GM18498 (cell line): ENCODE data around the gene SH3RF3.
A peak's percentile ranks its signal among the peaks of the same experiment; 100 is the strongest.

Experiments used
- ATAC-seq: cut with Tn5 transposase; IDR thresholded peaks from one replicate; pipeline ENCODE4 v1.9.1; 2021; ENCODE audit warnings: mild to moderate bottlenecking, moderate library complexity; ENCODE audit not compliant: unreplicated experiment

Gene SH3RF3

DNA sequence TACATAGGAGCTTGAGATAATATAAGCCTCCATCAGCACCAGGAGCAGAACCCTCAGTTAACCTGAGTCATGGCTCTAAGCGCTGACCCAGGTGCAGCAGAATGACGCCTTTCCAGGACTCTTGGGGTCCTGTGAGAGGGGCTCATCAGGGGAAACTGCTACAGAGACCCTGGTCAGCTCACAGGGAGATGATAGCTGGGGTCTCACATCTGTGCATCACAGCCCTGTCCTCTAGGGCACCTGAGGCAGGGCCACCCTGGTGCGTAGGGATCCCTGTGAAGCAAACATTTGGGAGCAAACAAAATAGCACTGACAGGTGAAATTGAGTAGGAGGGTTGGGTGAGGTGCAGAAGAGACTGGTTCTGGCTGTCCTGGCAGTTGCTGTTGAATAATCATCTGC, 219.2 kb downstream of the SH3RF3 start:
- no peak for ATAC-seq

DNA sequence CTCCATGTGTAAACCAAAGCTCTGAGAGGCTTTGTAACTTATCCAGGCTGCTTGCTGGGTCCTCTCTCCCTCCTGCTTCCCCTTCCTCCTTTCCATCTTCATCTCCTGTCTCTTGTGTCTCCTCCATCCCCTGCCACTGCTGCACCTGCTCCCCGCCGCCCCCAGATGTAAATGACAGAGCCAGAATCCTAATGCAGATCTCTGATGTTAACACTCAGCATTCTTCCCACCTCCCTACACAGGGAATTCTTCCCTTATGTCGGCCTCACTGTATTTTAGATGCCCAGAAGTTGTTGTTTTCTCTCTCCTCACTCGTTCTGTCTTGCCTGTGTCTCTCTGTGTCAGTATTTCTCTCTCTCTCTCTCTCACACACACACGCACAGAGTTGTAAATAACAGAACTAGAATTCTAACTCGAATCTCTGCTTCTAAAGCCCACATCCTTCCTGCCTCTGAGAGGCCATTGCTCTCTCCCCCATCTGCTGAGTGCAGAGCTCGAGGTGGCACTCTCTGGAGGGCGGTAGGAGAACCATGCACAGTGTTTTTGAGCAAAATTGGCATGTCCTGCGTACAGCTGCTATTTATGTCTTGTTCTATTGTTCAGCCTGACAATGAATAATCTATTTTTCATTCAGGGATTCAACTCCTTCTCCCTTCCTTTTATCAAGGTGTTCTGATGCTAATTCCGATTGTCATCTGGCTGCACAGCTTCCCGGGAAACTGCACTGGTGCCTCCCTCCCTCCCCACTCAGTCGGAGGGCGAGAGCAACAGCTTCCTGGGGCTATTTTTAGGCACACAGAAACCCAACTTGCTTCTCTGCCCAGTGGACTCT, 219.9 kb downstream of the SH3RF3 start:
- peak; percentile 75 for ATAC-seq

DNA sequence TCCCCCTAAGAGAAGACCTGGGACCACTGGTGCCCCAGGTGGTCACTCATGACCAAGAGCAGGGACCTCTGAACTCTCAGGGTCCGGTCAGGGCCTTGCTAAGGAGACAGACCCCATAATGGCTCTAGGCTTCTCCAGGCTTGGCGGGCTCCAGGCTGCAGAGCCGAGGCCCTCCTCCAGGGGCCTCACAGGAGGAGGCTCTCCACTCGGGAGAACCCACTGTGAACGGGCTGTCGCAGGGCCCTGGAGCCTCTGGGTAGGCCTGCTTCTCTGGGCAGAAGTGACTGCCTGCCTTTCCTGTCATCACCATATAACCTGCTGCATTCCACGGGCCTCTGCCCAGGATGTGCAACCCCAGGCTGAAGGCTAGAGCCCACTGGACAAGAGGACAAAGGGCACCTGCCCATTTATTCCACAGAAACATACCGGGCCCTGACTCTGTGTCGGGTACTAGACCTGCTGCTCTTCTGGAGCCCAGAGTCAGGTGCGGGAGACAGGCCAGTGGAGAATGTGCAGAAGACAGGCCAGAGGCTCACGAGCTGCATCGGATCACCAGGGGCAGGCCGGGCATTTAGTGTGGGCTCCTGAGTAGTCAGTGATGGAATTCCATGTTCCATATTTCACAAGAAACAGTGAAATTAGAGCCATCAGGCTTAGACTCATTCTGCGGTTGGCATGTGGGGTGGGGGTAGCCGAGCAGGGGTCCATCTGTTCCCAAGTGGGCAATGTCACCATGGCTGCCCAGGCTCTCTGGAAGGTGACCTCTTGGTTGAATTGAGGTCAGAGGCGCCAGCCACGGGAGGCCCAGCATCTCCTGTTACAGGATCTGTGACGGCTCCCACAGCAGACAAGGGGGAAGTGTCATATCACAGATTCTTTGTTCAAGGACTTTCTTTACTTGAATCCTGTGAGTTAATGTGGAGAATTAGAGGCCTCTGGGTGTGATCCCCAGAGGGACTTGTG, 220.8 kb downstream of the SH3RF3 start:
- no peak for ATAC-seq

DNA sequence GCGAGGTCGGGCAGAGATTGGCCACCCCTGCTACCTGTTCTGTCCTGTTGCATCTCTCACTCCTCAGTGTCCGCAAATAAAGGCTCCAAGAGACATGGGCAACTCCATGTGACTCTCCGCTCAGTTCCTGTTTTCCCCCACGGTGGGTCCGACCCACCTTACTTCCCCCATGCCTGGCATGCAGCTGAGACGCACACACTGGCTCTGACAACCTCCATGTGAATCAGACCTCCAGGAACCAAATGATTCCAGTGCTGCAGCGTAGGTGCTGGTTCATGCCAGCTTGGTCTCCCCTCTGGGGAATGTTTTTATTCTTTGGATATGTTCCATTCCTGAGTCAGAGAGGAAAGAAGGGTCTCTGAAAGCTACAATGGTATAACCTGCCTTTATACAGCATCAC, 221.5 kb downstream of the SH3RF3 start:
- no peak for ATAC-seq

DNA sequence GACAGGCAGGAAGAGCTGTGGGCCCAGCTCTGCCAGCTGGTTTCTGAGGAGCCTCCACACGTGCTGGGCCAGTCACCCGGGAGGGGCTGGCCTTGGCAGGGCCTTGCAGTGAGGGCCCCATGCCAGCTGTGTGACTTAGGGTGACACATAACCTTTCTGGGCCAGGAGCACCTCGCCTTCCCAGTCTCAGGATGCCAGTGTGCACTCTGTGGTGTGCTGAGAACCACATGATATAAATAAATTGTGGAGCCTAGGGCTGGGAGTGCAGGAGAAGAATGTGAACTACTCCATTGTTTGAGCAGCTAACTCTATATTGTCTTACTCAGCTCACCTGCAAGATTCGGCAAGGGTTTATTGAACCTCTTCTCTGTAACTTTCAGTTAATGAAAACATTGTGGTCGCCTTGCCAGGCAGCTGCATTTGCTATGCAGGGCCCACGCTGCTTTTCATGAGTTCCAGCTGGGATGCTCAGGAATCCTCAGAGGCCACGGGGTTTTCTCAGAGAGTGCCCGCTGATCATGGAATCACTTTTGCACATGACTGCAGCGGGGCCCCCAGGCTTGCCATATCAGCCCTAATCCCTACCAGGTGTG, 222.3 kb downstream of the SH3RF3 start:
- ATAC-seq: no peak

DNA sequence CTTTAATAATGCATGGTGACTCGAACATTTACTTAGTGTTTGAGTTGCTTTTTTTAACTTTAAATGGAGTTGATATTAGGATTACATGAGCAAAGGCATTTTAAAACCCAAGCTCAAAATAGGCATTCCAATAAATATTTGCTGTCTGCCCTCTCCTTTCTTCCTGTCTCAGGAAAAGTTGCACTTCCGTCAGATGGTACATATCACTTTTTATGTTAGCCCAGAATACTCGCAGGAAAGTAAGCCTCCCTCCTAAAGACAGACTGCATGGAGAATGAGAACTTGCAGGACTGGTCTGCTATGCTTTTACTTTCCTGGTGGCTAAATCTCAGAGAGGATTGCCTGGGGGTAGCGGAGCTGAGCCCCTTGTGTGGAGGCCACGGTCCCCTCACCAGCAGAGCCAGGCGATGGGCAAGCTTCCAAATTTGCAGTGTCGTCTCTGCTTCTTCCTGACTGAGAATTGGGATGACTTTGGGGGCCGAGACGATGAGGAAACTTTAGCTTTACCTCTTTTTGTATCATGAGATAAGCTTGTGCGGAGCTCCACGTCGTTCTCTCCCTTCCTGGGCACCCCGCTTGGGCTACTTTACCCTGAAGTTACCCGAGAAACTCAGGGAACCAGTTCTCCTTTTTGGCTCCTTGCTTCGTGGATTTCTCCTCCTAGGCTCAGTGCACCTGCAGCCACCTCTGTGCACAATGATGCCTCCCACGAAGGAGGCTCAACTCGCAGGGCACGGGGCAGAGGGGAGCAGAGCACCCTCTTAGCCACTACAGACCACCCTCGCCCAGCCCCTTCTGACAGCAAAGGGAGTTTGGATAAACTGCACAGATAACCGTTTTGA, 223.3 kb downstream of the SH3RF3 start:
- no peak for ATAC-seq

DNA sequence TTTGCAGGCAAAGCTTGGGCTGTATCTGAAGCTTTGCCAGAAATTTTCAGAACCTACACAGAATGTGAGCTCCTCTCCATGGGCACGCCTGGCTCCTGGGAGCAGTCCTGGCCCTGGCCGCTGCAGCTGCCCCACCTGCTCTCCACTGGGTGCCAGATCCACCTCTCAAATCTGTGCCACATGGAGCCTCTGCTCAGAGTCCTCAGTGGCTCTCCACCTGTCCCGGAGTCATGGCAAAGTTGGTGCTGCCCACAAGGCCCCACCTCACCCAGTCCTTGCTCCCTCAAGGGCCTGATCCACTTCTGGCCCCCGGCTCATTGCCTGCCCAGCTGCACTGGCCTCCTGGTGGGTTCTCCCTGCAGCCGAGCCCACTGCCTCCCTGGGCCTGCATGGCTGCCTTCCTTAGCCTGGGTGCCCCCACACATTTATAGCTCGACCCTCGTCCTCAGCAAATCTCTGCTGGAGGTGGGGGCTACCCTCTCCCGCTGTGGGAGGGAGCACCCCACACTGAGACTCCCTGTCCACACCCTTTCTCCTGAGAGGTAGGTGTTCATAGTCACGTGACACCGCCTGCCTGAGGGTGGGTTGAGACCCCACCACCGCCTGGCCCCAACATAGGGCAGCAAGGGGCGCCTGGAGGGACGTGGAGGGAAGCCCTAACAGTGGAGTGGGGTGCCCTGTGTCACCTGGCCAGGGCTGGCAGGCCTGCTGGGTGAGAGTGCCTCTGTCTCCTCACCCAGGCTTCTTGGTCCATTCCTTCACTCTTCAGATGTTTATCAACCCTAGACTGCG, 224.1 kb downstream of the SH3RF3 start:
- ATAC-seq: no peak

DNA sequence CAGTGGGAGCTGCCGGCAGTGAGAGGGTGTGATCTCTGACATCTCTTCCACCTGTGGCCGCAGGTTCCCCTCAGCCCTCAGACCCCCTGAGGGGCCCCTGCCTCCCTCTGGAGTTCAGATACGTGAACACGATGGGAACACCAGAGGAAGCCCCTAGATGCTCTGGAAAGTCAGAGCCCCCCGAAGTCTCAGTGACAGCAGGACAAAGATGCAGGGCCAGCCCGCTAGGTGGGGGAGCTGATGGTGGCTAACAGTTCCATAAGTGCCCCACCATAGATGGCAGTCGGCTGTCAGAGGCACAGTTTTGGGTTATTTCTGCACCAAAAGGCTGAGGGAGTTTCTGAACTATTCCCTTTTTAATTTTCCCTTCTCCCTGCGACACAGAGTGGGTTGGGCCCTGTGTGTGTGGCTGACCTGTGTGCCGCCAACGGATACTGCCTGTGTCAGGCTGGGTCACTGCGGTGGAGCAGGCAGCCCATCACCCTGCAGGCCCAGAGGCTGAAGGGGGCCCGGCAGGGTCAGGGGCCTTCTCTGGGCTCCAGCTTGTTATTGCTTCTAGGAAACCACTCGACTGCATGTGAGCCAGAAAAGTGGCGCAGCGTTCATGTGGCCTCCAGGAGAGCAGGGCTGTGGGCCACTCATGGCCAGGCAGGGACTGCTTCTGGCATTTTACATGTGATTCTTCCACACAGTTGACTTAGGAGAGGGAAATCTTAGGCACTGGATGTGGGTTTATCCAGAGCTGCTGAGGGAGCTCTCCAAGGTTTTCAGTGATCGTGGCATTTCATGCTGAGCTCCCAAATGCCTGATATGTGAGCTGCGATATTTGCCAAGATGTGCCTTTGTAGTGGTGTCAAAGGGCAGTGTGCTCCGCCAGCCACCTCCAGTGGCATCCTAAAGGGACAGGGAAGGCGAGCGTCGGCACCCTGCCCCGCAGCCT, 225.1 kb downstream of the SH3RF3 start:
- no peak for ATAC-seq

DNA sequence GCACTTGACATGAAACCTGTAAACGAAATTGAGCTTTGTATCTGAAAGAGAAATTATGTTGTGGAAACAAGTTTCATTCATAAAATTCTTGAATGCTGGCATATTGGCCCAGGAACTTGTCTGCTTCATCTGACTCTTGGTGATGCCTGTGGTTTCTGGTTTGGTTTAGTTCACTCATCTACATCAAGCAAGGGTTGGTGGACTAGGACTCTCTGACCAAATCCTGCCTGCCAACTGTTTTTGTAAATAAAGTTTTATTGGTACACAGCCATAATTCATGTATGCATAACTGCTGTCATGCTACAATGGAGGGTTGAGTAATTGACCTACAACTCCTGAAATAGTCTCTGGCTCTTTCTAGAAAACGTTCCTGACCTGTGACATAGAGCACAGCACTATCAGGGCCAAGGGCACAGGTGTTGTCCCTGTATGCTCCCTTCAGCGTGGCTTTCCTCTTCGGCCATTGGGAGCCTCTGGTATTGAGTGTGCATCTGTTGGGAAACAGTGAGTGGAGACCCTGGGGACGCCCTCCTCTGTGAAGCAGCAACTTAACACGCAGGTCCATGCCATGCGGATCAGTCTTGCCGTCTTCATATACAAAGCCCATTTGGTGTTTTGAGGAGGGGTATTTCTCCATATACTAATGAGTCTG, 226.3 kb downstream of the SH3RF3 start:
- no peak for ATAC-seq

DNA sequence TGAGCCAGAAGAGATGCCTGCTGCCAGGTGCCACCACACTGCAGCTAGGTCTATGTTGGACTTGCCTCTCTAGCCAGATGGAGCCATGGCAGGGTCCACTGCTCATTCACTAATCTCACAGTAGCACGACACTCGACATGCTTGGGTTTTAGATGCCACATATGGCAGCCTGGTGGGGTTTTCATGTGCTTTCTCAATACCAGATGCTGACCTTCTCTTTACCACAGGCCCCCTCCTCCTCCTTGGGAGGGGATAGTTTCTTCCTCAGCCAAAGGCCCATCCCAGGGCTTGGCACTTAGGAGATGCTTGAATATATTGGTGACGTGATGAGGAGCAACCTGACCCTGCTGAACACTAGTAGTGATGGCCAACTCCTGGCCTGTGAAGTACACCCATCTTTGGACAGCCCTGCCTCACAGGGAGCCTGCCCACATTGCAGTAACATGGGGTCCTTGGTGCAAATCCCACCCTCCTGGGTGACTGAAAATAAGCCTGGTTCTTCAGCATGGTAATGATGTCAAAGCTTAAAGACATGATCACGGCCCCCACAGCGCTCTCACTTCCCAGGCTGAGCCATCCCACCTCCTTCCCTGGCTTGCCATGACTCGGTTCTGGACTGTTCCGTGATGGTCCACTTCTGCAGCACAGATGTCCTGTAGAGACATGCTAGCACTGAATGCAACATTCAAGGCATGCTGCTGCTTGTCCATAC, 227.5 kb downstream of the SH3RF3 start:
- no peak for ATAC-seq

DNA sequence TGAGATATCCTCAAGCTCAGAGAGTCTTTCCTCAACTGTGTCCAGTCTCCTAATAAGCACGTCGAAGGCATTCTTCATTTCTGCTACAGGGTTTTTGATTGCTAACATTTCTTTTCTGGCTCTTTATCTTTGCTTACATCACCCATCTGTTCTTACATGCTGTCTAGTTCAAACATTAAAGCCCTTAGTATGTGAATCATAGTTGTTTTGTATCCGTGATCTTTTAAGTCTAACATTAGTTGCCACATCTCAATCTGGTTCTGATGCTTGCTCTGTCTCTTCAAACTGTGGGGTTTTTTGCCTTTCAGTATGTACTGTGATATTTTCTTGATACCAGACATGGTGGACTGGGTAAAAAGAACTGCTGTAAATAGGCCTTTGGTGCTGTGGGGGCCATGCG, 235.2 kb downstream of the SH3RF3 start:
- no peak for ATAC-seq

DNA sequence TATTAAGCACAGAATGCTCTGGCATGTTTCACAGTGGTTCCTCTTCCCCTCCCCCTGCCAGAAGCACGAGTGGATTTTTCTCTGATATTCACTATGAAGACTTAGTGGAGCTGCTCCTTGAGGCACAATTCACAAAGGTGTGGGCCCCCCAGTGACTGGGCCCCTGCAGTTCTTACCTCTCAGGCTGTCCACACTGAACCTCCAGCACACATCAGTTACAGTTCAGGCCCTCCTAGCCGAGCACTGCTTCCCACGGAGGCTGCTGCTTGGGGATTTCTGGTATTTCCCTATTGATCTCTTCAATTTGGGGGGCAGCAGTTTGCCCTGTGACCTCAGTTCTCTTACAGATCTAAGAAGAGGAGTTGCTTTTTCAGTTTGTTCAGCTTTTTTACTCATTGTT, 236.1 kb downstream of the SH3RF3 start:
- no peak for ATAC-seq

DNA sequence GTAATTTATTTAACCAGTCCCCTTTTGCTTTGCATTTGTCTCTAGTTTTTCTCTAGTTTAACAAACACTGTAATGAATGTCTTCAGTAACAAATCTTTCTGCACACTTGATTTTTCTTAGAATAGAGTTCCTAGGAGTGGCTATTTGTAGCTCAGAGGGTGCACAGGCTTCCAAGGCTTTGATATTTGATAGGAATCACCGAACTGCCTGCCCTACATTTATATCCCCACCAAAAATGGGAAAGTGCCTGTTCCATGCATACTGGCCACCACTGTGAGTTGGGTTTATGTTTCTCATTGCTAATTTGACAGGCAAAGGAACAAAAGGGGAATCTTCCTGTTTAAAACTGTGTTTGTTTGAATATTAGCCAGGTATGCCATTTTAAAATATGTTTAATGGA, 238.7 kb downstream of the SH3RF3 start:
- ATAC-seq: no peak

DNA sequence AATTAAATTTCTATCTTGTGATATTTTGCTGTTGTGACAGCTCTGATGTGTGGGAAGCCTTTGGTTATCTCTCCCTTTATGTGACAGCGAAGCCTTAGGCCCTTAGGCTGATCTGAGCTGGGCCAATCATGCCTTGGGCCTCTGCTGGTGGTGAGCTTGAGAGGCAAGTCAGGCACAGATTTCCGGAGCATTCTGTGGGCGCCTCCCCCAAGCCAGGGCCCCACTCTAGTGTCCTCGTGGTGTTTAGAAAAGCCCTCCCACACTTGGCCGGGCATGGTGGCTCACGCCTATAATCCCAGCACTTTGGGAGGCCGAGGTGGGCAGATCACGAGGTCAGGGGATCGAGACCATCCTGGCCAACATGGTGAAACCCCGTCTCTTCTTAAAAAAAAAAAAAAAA, 239.8 kb downstream of the SH3RF3 start:
- ATAC-seq: no peak

DNA sequence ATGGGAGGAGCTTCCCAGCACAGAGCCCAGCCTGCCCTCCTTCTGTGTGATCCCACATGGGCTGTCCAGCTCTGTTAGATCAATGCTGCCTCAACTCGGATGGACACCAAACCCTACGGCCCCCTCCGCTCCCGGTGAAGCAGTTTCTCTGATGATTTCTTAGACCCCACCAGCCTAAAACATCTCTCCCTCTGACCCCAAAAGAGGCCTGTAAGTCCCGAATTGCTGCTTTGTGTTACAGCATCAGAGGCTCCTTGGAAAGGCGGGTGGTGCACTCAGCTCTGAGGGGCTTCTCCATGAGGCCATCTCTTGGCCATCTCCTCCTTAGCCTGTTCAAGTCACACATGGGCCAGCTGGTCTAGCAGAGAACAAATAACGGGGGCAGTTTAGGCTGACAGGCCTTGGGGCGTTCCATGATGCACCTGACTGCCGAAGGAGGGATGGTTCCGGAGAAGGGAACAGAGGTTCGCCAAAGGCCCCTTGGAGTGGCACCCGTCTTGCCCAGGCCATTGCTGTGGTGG, 240.7 kb downstream of the SH3RF3 start:
- no peak for ATAC-seq

DNA sequence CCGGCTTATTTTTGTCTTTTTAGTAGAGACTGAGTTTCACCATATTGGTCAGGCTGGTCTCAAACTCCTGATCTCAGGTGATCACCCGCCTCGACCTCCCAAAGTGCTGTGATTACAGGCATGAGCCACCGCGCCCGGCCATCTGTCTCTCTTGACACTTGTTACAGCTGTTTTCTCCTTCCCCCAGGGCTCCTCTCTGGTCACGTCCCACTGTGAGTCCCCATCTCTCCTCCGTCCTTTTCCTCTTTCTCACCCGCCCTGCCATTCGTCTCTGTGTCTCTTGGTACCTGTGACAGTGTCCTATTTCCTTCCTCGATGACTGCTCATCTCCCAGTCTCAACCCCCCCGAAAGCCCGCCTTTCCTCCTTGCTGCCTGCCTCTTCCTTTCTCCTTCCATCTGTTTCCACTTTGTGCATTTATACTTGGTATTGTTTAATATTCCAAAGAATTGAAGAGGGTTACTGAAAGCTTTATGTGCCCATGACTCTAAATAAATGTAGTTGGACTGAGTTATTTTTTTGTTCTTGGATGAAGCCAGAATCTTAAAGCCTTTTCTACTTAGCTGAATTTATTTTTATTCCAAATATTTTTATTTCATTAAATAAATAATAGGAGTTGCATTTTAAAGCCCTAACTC, 241.5 kb downstream of the SH3RF3 start:
- ATAC-seq: no peak
